HFFc6 (cell line): ENCODE measurements around the gene AQR. TPM values are rescaled to one million over a fixed set of nuclear protein-coding genes. Genes with fewer than 3 reads are reported as not detected.
"Not testable (repeated sequence)": the region's sequence is repeated elsewhere in the genome, so short reads cannot be mapped to it uniquely, and the experiment has no call there.

ENCODE experiments used
- DNase-seq: peaks from one replicate; pipeline ENCODE4 v3.0.0-alpha.2; 2018
- H3K27ac Mint-ChIP-seq: 2 replicates; pipeline ENCODE4 v1.8.0; 2020; ENCODE audit warnings: mild to moderate bottlenecking, mixed read lengths
- H3K27me3 Mint-ChIP-seq: 2 replicates; pipeline ENCODE4 v1.8.0; 2021; ENCODE audit warnings: mild to moderate bottlenecking, moderate library complexity, mixed read lengths; ENCODE audit not compliant: insufficient read depth
- H3K36me3 Mint-ChIP-seq: 2 replicates; pipeline ENCODE4 v1.8.0; 2021; ENCODE audit warnings: low read depth, mixed read lengths
- H3K4me1 Mint-ChIP-seq: 2 replicates; pipeline ENCODE4 v1.8.0; 2020; ENCODE audit warnings: low read depth, mixed read lengths
- H3K4me3 Mint-ChIP-seq: 2 replicates; pipeline ENCODE4 v1.8.0; 2020; ENCODE audit warnings: mild to moderate bottlenecking, moderate library complexity, mixed read lengths
- H3K9me3 Mint-ChIP-seq: 2 replicates; pipeline ENCODE4 v1.8.0; 2020; ENCODE audit warnings: mild to moderate bottlenecking, mixed read lengths
- total RNA-seq, 6 experiments: library from RNA; stranded (reverse); fragmentation: NEBNext Ultra II Directional; extraction: Animal tissue kit (Norgen Biotek cat#: 25700); gene quantifications; 2 replicates in 1 of 6; 3 replicates in 5 of 6; pipeline ENCODE4 v1.2.3, GENCODE V29; 2021
- TF ChIP-seq, protein P1 (sequence below): fragments of 200-600 bp; sonication (generic); IDR thresholded peaks from 2 replicates; pipeline ENCODE4 v1.5.0; 2021; ENCODE audit warnings: antibody characterized with exemption, mild to moderate bottlenecking

The AQR gene
- total RNA-seq, 6 experiments from 2014 or later = 24.9 to 31.1 (median 28.9) TPM

DNA sequence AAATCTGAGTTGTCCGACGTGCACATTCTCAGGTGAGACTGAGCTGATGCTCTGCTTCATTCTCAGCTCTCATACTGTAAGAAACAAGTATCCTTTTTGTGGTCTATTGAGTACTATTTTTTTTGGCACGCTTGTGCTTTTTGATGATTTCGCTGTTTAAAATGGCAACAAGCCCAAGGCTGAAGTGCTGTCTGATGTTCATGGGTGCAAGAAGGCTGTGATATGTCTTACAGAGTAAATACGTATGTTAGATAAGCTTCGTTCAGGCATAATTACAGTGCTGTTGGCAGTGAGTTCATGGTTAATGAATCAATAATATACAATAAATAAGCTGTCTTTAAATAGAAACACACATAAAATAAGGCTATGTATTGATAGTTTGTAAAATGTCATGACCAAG, 27.2 kb downstream of the AQR start:
- H3K27ac Mint-ChIP-seq = no peak overlapping the region
- H3K9me3 Mint-ChIP-seq = no peaks in the 10 kb centered on the region

DNA sequence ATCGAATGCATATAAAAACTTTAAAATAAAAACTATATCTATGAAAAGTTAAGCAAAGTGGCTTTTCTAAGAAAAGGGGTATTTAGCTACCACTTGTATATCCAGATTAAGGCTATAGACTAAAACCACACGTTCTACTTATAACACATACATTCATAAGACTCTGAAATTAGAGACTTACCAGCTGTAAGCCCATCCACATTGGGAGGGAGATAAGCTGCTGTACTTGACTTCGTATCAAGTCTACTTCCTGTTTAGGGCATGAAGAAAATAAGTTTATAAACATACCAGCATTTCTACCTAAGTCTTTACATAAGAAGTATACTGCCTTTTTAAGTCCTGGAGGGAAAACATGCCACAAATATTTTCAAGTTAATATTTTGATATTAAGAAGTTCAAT, 27.7 kb downstream of the AQR start:
- TF ChIP-seq, protein P1, sequence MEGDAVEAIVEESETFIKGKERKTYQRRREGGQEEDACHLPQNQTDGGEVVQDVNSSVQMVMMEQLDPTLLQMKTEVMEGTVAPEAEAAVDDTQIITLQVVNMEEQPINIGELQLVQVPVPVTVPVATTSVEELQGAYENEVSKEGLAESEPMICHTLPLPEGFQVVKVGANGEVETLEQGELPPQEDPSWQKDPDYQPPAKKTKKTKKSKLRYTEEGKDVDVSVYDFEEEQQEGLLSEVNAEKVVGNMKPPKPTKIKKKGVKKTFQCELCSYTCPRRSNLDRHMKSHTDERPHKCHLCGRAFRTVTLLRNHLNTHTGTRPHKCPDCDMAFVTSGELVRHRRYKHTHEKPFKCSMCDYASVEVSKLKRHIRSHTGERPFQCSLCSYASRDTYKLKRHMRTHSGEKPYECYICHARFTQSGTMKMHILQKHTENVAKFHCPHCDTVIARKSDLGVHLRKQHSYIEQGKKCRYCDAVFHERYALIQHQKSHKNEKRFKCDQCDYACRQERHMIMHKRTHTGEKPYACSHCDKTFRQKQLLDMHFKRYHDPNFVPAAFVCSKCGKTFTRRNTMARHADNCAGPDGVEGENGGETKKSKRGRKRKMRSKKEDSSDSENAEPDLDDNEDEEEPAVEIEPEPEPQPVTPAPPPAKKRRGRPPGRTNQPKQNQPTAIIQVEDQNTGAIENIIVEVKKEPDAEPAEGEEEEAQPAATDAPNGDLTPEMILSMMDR = no peak
- no peak overlapping the region for H3K27ac Mint-ChIP-seq
- DNase-seq = no peak
- H3K4me3 Mint-ChIP-seq = no peak overlapping the region
- H3K36me3 Mint-ChIP-seq = peaks cover 11% of the 10 kb centered on the region
- no peaks in the 10 kb centered on the region for H3K27me3 Mint-ChIP-seq
- H3K4me1 Mint-ChIP-seq = peaks cover 9% of the 10 kb centered on the region; the same call in 1 of the 2 replicates
- no peaks in the 10 kb centered on the region for H3K9me3 Mint-ChIP-seq

More for the DNA sequence above, 27.2 kb downstream of the AQR start:
- H3K27me3 Mint-ChIP-seq = no peaks in the 10 kb centered on the region
- no peak overlapping the region for H3K4me3 Mint-ChIP-seq
- peaks cover 11% of the 10 kb centered on the region for H3K36me3 Mint-ChIP-seq
- DNase-seq = no peak
- peaks cover 9% of the 10 kb centered on the region; the same call in 1 of the 2 replicates for H3K4me1 Mint-ChIP-seq
- TF ChIP-seq, protein P1 = no peak

DNA sequence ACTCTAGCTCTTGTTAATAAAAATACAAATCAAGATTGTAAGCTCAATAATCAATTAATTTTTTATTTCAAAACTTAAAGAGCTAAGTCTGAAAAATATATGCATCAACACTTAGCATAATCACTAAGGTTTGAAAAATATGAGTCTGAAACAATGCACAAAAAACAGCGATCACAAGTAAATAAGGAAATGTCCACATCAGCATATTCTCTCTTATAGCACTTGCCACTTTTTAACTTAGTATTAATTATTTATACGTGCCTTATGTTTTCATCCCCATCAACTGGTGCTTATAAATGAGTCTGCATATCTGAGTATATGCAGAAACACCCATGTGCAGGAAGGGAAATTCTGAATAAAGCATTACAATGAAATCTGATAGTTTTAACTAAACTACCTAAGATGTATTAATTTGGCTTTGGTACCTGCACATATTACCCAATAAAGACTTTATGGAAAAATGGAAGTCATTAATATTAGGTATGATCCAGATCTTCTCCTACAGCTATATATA, 28.3 kb downstream of the AQR start:
- DNase-seq = no peak
- TF ChIP-seq, protein P1 = no peak
- Mint-ChIP-seq H3K9me3 (no peaks in the 10 kb centered on the region), H3K27me3 (no peaks in the 10 kb centered on the region), H3K4me1 (peaks cover 9% of the 10 kb centered on the region; the same call in 1 of the 2 replicates), H3K36me3 (peaks cover 11% of the 10 kb centered on the region), H3K4me3 (no peak overlapping the region), H3K27ac (no peak overlapping the region)

DNA sequence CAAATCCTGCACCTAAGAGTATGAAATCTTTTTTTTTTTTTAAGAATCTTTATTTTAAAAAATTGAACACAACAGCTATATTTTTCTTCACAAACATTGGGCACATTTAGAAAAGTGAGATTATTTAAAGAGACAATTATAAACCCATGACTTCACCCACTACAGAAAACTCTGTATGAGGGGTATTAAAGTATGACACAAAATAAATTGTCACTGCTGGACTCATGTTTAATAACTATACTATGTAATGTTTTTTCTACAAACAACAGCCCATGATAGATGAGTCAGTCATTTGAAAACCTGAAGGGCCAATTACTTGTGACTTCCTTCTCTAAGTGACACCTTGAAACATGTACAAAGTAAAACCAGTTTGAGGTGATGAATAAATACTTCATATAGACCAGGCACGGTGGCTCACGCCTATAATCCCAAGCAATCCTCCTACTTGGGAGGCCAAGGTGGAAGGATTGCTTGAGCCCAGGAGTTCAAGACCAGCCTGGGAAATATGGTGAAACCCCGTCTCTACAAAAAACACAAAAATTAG, 36.0 kb downstream of the AQR start:
- no peak overlapping the region for H3K4me3 Mint-ChIP-seq
- TF ChIP-seq, protein P1 = no peak
- no peak overlapping the region for H3K27ac Mint-ChIP-seq
- peaks cover 33% of the 10 kb centered on the region for H3K36me3 Mint-ChIP-seq
- no peaks in the 10 kb centered on the region for H3K9me3 Mint-ChIP-seq
- H3K4me1 Mint-ChIP-seq = peaks cover 6% of the 10 kb centered on the region; the same call in 1 of the 2 replicates
- no peaks in the 10 kb centered on the region; the same call in 1 of the 2 replicates for H3K27me3 Mint-ChIP-seq
- DNase-seq = no peak

DNA sequence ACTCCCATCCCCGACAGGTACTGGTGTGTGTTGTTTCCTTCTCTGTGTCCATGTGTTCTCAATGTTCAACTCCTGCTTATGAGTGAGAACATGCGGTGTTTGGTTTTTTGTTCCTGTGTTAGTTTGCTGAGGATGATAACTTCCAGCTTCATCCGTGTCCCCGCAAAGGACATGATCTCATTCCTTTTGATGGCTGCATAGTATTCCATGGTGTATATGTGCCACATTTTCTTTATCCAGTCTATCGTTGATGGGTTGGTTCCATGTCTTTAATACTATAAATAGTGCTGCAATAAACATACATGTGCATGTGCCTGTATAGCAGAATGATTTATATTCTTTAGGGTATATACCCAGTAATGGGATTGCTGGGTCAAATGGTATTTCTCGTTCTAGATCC, 41.2 kb downstream of the AQR start:
- H3K27me3 Mint-ChIP-seq, H3K4me1 Mint-ChIP-seq, H3K9me3 Mint-ChIP-seq, DNase-seq, H3K27ac Mint-ChIP-seq, H3K4me3 Mint-ChIP-seq: not testable (repeated sequence)
- peaks cover 42% of the 10 kb centered on the region for H3K36me3 Mint-ChIP-seq

DNA sequence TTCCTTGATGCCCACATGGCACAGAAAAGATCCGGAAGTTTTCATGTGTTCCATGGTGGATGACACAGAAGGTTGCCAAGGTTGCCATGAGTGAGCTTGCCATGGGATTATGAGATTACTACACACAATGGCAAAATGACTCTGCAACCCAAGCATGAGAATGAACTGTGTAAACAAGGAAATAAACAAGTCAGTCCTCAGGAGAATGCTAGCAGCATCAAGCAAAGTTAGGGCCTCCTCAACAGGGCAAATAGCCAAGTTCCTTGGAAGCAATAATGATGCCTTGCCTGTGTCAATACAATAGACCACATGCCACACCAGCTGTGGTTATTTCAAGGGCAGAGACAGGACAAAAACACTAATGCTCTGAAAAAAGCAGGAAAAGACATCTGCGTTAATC, 41.8 kb downstream of the AQR start:
- H3K9me3 Mint-ChIP-seq = no peaks in the 10 kb centered on the region
- TF ChIP-seq, protein P1 = no peak
- no peak overlapping the region for H3K27ac Mint-ChIP-seq
- no peaks in the 10 kb centered on the region for H3K27me3 Mint-ChIP-seq
- H3K4me1 Mint-ChIP-seq = no peaks in the 10 kb centered on the region
- H3K4me3 Mint-ChIP-seq = no peak overlapping the region
- DNase-seq = no peak
- peaks cover 43% of the 10 kb centered on the region for H3K36me3 Mint-ChIP-seq
